Peyer's patch (tissue), 4 donors: Measurements from ENCODE around the gene NOS1AP. TPM values are rescaled to one million over a fixed set of nuclear protein-coding genes. Genes with fewer than 3 reads are reported as not detected.

ENCODE experiments used
- DNase-seq, 3 donors: peaks; one replicate each; pipeline ENCODE4 v3.0.0-alpha.2; 2017 to 2019
- H3K27ac ChIP-seq, 4 donors: fragments of 200-600 bp; sonication (generic); one replicate each; pipeline ENCODE4 v1.5.1; 2016 to 2019
- H3K27me3 ChIP-seq, 2 donors: fragments of 200-600 bp; sonication (generic); one replicate each; pipeline ENCODE4 v1.5.1; 2019
- H3K36me3 ChIP-seq, 3 donors: fragments of 200-600 bp; sonication (generic); one replicate each; pipeline ENCODE4 v1.5.1; 2016 to 2019
- H3K4me1 ChIP-seq, 4 donors: fragments of 200-600 bp; sonication (generic); one replicate each; pipeline ENCODE4 v1.5.1; 2016 to 2019
- H3K4me3 ChIP-seq, 4 donors: fragments of 200-600 bp; sonication (generic); 1 replicate in 3 of 4; 2 replicates in 1 of 4; pipeline ENCODE4 v1.5.1; 2016 to 2019; ENCODE audit warnings: mild to moderate bottlenecking in 1 of 4
- H3K9me3 ChIP-seq, 4 donors: fragments of 200-600 bp; sonication (generic); one replicate each; pipeline ENCODE4 v1.5.1; 2016 to 2019; ENCODE audit warnings: mild to moderate bottlenecking in 1 of 4
- CTCF ChIP-seq, 6 experiments: fragments of 450-650 bp in 4 of 6; fragments of 200-600 bp in 2 of 6; sonication (generic) in 1 of 6; IDR thresholded peaks; one replicate each; pipeline ENCODE4 v1.5.1; 2017 to 2019; ENCODE audit warnings: antibody characterized with exemption in 6 of 6, mild to moderate bottlenecking in 3 of 6, moderate library complexity in 1 of 6
- POLR2A ChIP-seq, 2 donors: fragments of 450-650 bp; IDR thresholded peaks; one replicate each; pipeline ENCODE4 v1.5.1; 2017; ENCODE audit warnings: antibody characterized with exemption in 2 of 2, mild to moderate bottlenecking in 2 of 2, moderate library complexity in 2 of 2
- total RNA-seq, 4 donors: library from RNA; depleted of rRNA; stranded (reverse); fragments of >200 nt; gene quantifications; one replicate each; pipeline ENCODE4 v1.1.0, GENCODE V29; 2016

The NOS1AP gene
- total RNA-seq, 4 donors from 2014 or later: 6.3 to 18.5 (median 11.9) TPM

- H3K9me3 ChIP-seq: no peaks in the 10 kb centered on the region
- no peak for DNase-seq
- no peak overlapping the region for H3K4me3 ChIP-seq
- no peaks in the 10 kb centered on the region for H3K27me3 ChIP-seq
- peaks cover 0 to 11% (median 0%) of the 10 kb centered on the region in 4 donors for H3K4me1 ChIP-seq
- H3K27ac ChIP-seq: no peak overlapping the region
- no peak for TF ChIP-seq POLR2A (IDR thresholded peaks at IDR 0.05)
- TF ChIP-seq CTCF (IDR thresholded peaks at IDR 0.05): no peak
- H3K36me3 ChIP-seq: no peaks in the 10 kb centered on the region
Measured at GRCh38 chr1:162133566-162133965, 64.1 kb downstream of the NOS1AP start.

GRCh38 chr1:162134646-162135045 lies 65.2 kb downstream of the NOS1AP start:
- no peak overlapping the region for H3K27ac ChIP-seq
- H3K4me3 ChIP-seq: no peak overlapping the region
- no peaks in the 10 kb centered on the region for H3K36me3 ChIP-seq
- no peaks in the 10 kb centered on the region for H3K9me3 ChIP-seq
- DNase-seq: no peak
- H3K4me1 ChIP-seq: peaks cover 0 to 11% (median 0%) of the 10 kb centered on the region in 4 donors
- TF ChIP-seq POLR2A (IDR thresholded peaks at IDR 0.05) (no peak), CTCF (IDR thresholded peaks at IDR 0.05) (no peak)
- no peaks in the 10 kb centered on the region for H3K27me3 ChIP-seq

- Histone ChIP-seq H3K4me1 (peaks cover 0 to 11% (median 0%) of the 10 kb centered on the region in 4 donors), H3K9me3 (no peaks in the 10 kb centered on the region), H3K27me3 (no peaks in the 10 kb centered on the region), H3K4me3 (no peak overlapping the region), H3K36me3 (no peaks in the 10 kb centered on the region), H3K27ac (no peak overlapping the region)
- TF ChIP-seq POLR2A (IDR thresholded peaks at IDR 0.05) (no peak), CTCF (IDR thresholded peaks at IDR 0.05) (no peak)
- no peak for DNase-seq
Measured at GRCh38 chr1:162135271-162135775, 65.8 kb downstream of the NOS1AP start.

- H3K4me1 ChIP-seq: peaks cover 0 to 4% (median 0%) of the 10 kb centered on the region in 4 donors
- peak in 1 of 3 donors; percentile 60 for DNase-seq
- TF ChIP-seq POLR2A (IDR thresholded peaks at IDR 0.05) (no peak), CTCF (IDR thresholded peaks at IDR 0.05) (peak in 1 of 6 experiments; percentile 10)
Measured at GRCh38 chr1:162136760-162137159, 67.3 kb downstream of the NOS1AP start.

GRCh38 chr1:162137179-162137960 lies 67.9 kb downstream of the NOS1AP start:
- no peaks in the 10 kb centered on the region for H3K9me3 ChIP-seq
- no peak for TF ChIP-seq CTCF (IDR thresholded peaks at IDR 0.05)
- no peak for TF ChIP-seq POLR2A (IDR thresholded peaks at IDR 0.05)
- no peak for DNase-seq
- H3K36me3 ChIP-seq: no peaks in the 10 kb centered on the region
- no peaks in the 10 kb centered on the region for H3K27me3 ChIP-seq
- no peak overlapping the region for H3K4me3 ChIP-seq
- no peak overlapping the region for H3K27ac ChIP-seq
- no peaks in the 10 kb centered on the region for H3K4me1 ChIP-seq

More at GRCh38 chr1:162136760-162137159, 67.3 kb downstream of the NOS1AP start:
- Histone ChIP-seq H3K27ac (no peak overlapping the region), H3K4me3 (no peak overlapping the region), H3K9me3 (no peaks in the 10 kb centered on the region), H3K36me3 (no peaks in the 10 kb centered on the region), H3K27me3 (no peaks in the 10 kb centered on the region)
